ENCODE data around the gene FRY.

DNA sequence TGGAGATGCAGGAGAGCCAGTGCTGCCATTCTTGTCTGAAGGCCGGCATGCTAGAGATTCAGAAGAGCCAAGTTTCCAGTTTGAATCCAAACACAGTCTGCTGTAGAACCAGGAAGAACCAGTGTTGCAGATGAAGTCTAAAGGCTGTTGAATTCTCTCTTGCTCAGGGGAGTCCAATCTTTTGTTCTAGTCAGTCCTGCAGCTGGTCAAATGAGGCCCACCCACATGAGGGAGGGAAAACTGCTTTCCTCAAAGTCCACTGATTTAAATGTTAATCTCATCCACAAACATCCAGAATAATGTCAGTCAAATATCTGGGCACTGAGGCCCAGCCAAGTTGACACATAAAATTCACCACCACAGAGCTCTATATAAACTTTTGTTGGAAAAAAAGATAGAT lies 136.6 kb downstream of the FRY start:
- TF ChIP-seq CHD2 (IDR thresholded peaks at IDR 0.05; ENCODE audit: borderline replicate concordance, low read depth, low read length) (no peak), TAF1 (IDR thresholded peaks at IDR 0.05; ENCODE audit: borderline replicate concordance, low read depth, low read length) (no peak), POU2F2 (IDR thresholded peaks at IDR 0.05; ENCODE audit: borderline replicate concordance, low read depth, low read length) (no peak), MEF2A (IDR thresholded peaks at IDR 0.05; ENCODE audit: insufficient read depth, low read depth, low read length) (no peak), POLR2AphosphoS5 (IDR thresholded peaks at IDR 0.05; ENCODE audit: low read length) (no peak), CEBPB (IDR thresholded peaks at IDR 0.05; ENCODE audit: borderline replicate concordance in 1 of 2, low read depth in 2 of 2, low read length in 2 of 2) (no peak), STAT3 (IDR thresholded peaks at IDR 0.05; ENCODE audit: low read depth, low read length) (no peak)
- TF ChIP-seq, protein P1, sequence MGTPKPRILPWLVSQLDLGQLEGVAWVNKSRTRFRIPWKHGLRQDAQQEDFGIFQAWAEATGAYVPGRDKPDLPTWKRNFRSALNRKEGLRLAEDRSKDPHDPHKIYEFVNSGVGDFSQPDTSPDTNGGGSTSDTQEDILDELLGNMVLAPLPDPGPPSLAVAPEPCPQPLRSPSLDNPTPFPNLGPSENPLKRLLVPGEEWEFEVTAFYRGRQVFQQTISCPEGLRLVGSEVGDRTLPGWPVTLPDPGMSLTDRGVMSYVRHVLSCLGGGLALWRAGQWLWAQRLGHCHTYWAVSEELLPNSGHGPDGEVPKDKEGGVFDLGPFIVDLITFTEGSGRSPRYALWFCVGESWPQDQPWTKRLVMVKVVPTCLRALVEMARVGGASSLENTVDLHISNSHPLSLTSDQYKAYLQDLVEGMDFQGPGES (IDR thresholded peaks at IDR 0.05): no peak
- TF ChIP-seq, protein P2, sequence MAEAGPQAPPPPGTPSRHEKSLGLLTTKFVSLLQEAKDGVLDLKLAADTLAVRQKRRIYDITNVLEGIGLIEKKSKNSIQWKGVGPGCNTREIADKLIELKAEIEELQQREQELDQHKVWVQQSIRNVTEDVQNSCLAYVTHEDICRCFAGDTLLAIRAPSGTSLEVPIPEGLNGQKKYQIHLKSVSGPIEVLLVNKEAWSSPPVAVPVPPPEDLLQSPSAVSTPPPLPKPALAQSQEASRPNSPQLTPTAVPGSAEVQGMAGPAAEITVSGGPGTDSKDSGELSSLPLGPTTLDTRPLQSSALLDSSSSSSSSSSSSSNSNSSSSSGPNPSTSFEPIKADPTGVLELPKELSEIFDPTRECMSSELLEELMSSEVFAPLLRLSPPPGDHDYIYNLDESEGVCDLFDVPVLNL (IDR thresholded peaks at IDR 0.05; ENCODE audit: low read depth, low read length): no peak
